DND-41 (cell line): ENCODE data around the gene RCBTB2.

Source experiments
- CTCF ChIP-seq: IDR thresholded peaks from 2 replicates; pipeline ENCODE4 v1.5.1; 2012; ENCODE audit warnings: borderline replicate concordance, low read length, moderate library complexity, mild to moderate bottlenecking; ENCODE audit not compliant: poor library complexity, severe bottlenecking; ENCODE audit errors: extremely low read depth
- EZH2 ChIP-seq: IDR thresholded peaks from 3 replicates; pipeline ENCODE4 v1.6.1; 2012; ENCODE audit warnings: borderline replicate concordance, low read depth, mild to moderate bottlenecking, moderate library complexity, low read length, inconsistent platforms; ENCODE audit not compliant: severe bottlenecking

- TF ChIP-seq CTCF (no peak), EZH2 (no peak)
Measured at GRCh38 chr13:48582084-48582483, 49.2 kb upstream of the RCBTB2 start.
